ENCODE measurements around the gene GAS2L1.

DNA sequence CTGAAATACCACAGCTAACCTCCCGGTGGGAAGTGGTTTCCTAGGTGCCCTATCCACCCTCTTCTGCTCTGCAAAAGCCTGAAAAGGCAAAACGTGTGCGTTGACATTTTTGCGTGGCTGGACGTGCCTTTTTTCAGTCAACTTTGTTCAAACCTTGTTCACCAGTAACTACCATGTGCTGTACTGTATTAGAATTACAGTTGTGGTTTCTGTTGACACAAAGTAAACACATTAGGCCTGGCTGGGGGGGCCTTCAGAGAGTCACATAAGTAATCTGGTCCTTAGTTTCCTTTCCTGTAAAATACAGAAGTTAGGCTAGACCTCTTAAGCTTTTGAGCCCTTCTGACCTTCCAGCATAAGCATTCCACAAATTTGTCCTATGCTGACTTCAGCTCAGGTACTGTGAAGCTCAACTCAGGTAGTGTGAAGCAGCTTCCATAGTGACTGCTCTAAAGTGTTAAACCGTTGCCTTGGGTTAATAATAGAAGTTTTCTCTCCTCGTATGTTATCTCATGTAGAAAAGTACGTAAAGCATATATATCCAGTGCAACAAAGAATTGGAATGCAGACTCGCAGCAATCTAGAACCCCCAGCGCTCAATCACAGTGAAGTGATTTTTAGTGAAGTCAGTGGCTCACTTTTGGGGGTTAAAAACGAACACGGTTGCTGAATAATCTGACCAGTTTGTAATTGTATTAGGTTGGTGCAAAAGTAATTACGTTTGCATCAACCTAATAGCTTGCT is 36.5 kb upstream of the GAS2L1 start:
- TF ChIP-seq, protein P1, sequence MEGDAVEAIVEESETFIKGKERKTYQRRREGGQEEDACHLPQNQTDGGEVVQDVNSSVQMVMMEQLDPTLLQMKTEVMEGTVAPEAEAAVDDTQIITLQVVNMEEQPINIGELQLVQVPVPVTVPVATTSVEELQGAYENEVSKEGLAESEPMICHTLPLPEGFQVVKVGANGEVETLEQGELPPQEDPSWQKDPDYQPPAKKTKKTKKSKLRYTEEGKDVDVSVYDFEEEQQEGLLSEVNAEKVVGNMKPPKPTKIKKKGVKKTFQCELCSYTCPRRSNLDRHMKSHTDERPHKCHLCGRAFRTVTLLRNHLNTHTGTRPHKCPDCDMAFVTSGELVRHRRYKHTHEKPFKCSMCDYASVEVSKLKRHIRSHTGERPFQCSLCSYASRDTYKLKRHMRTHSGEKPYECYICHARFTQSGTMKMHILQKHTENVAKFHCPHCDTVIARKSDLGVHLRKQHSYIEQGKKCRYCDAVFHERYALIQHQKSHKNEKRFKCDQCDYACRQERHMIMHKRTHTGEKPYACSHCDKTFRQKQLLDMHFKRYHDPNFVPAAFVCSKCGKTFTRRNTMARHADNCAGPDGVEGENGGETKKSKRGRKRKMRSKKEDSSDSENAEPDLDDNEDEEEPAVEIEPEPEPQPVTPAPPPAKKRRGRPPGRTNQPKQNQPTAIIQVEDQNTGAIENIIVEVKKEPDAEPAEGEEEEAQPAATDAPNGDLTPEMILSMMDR (IDR thresholded peaks at IDR 0.05): no peak
- TF ChIP-seq POLR2A (IDR thresholded peaks at IDR 0.05) (no peak), POLR2AphosphoS5 (IDR thresholded peaks at IDR 0.05) (peak; percentile 7)
